PC-3 (cell line): Measurements from ENCODE around the gene NR2F6.

Experiments used
- CTCF ChIP-seq: fragments of 300-600 bp; sonication (generic); conservative IDR thresholded peaks from 2 replicates; pipeline ENCODE4 v1.5.1; 2017; ENCODE audit warnings: antibody characterized with exemption, low read depth, mild to moderate bottlenecking, low read length
- EZH2 ChIP-seq: fragments of 300-600 bp; sonication (generic); IDR thresholded peaks from one replicate; pipeline ENCODE4 v1.6.1; 2017; ENCODE audit warnings: antibody characterized with exemption, mild to moderate bottlenecking, low read length; ENCODE audit not compliant: unreplicated experiment
- EZH2phosphoT487 ChIP-seq: fragments of 300-600 bp; sonication (generic); IDR thresholded peaks from 2 replicates; pipeline ENCODE4 v1.6.1; 2018; ENCODE audit warnings: mild to moderate bottlenecking, antibody characterized with exemption, low read length, borderline replicate concordance

DNA sequence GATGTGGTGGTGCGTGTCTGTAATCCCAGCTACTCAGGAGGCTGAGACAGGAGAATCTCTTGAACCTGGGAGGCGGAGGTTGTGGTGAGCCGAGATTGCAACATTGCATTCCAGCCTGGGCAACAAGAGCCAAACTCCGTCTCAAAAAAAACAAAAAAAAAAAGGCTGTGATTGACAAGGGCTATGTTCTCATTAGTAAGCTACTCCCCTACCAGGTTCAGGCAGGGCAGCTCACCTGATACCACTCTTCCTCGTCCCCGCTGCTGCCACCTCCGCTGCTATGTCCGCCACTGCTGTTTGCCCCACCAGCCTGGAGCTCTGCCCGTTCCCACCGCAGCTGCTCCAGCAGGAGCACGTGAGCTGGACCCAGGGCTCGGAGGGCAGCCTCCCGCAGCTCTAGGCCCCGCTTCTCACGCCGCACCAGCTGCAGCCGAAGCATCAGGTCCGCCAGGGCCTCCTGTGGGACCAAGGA is 9.5 kb upstream of the NR2F6 start:
- TF ChIP-seq CTCF (no peak), EZH2 (no peak), EZH2phosphoT487 (no peak)
